Measurements from ENCODE around the gene PBX3. TPM values are rescaled to one million over a fixed set of nuclear protein-coding genes. Genes with fewer than 3 reads are reported as not detected.

PBX3 gene
- total RNA-seq, 2 experiments from 2014 or later: 40.8 to 54.6 TPM

- TF ChIP-seq EZH2phosphoT487 (IDR thresholded peaks at IDR 0.05; ENCODE audit: borderline replicate concordance, low read depth, low read length) (no peak), CTCF (conservative IDR thresholded peaks at IDR 0.05; ENCODE audit: low read length) (no peak)
- Histone ChIP-seq H3K4me1 (ENCODE audit: insufficient read depth, low read length, poor library complexity, severe bottlenecking) (peaks cover 37% of the 10 kb centered on the region), H4K20me1 (ENCODE audit: insufficient read depth, low read length) (no peaks in the 10 kb centered on the region), H3K9me2 (ENCODE audit: insufficient read depth, low read length) (no peaks in the 10 kb centered on the region), H3K4me2 (ENCODE audit: low read length) (no peak overlapping the region), H3K27ac (ENCODE audit: low read depth, low read length, poor library complexity, severe bottlenecking) (no peak overlapping the region), H3K9me3 (ENCODE audit: low read length) (no peaks in the 10 kb centered on the region), H3K79me2 (ENCODE audit: insufficient read depth, low read depth, low read length) (peaks cover 11% of the 10 kb centered on the region; the same call in 1 of the 2 replicates), H3K36me3 (ENCODE audit: insufficient read depth, low read length) (no peaks in the 10 kb centered on the region), H2AFZ (ENCODE audit: low read length) (no peak overlapping the region), H3K4me3 (ENCODE audit: low read depth, low read length, poor library complexity, severe bottlenecking) (no peak overlapping the region)
- no TSS peak for BruUV-seq (replicated peaks)
- ChIA-PET CTCF (ENCODE audit: unreplicated experiment) (no interaction called here), POLR2A (interaction anchor here (0.6 to 1.0 kb wide), 3 partner anchors 32 to 546 kb away, joined by 3 to 7 read pairs (median 4); no protein-coding TSS in a partner anchor)
- no peak for DNase-seq (ENCODE audit: low spot score)
- intact Hi-C loops (cut with micrococcal nuclease; ENCODE audit: unreplicated experiment): no loop called here
Measured at GRCh38 chr9:125825762-125826161, 78.6 kb downstream of the PBX3 start.

DNA sequence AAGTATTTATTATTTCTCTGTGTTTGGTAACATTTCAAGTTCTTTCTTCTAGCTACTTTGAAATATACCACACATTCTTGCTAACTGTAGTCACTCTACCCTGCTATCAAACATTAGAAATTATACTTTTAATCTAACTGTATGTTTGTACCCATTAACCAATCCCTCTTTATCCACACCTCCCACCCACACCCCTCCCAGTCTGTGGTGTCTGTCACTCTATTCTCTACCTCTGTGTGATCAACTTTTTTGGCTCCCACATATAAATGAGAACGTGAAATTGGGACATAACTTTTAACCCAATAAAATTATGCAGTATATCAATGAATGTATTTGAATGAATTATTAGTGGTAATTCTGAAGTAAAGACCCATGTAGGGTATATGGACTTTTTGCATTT is 79.7 kb downstream of the PBX3 start:
- BruUV-seq (replicated peaks): no TSS peak
- Histone ChIP-seq H3K9me2 (ENCODE audit: insufficient read depth, low read length) (no peaks in the 10 kb centered on the region), H3K4me3 (ENCODE audit: low read depth, low read length, poor library complexity, severe bottlenecking) (no peak overlapping the region), H4K20me1 (ENCODE audit: insufficient read depth, low read length) (no peaks in the 10 kb centered on the region), H3K27ac (ENCODE audit: low read depth, low read length, poor library complexity, severe bottlenecking) (no peak overlapping the region), H3K36me3 (ENCODE audit: insufficient read depth, low read length) (no peaks in the 10 kb centered on the region), H3K4me1 (ENCODE audit: insufficient read depth, low read length, poor library complexity, severe bottlenecking) (peaks cover 27% of the 10 kb centered on the region), H2AFZ (ENCODE audit: low read length) (no peak overlapping the region), H3K9me3 (ENCODE audit: low read length) (no peaks in the 10 kb centered on the region), H3K79me2 (ENCODE audit: insufficient read depth, low read depth, low read length) (peaks cover 7% of the 10 kb centered on the region; the same call in 1 of the 2 replicates), H3K4me2 (ENCODE audit: low read length) (no peak overlapping the region)
- no peak for TF ChIP-seq CTCF (conservative IDR thresholded peaks at IDR 0.05; ENCODE audit: low read length)
- TF ChIP-seq EZH2phosphoT487 (IDR thresholded peaks at IDR 0.05; ENCODE audit: borderline replicate concordance, low read depth, low read length): no peak
- intact Hi-C loops (cut with micrococcal nuclease; ENCODE audit: unreplicated experiment): no loop called here
- POLR2A ChIA-PET: interaction anchor here (0.5 to 0.7 kb wide), 2 partner anchors 68 to 563 kb away, joined by 3 to 4 read pairs; no protein-coding TSS in a partner anchor
- no peak for DNase-seq (ENCODE audit: low spot score)
- CTCF ChIA-PET (ENCODE audit: unreplicated experiment): no interaction called here

GRCh38 chr9:125829743-125830142 is 82.6 kb downstream of the PBX3 start:
- DNase-seq (ENCODE audit: low spot score): no peak
- no peak overlapping the region for H3K27ac ChIP-seq (ENCODE audit: low read depth, low read length, poor library complexity, severe bottlenecking)
- H3K36me3 ChIP-seq (ENCODE audit: insufficient read depth, low read length): no peaks in the 10 kb centered on the region
- POLR2A ChIA-PET: interaction anchor here (0.6 to 2.0 kb wide), 4 partner anchors 8 to 376 kb away, joined by 3 to 5 read pairs (median 4); no protein-coding TSS in a partner anchor
- TF ChIP-seq EZH2phosphoT487 (IDR thresholded peaks at IDR 0.05; ENCODE audit: borderline replicate concordance, low read depth, low read length) (no peak), CTCF (conservative IDR thresholded peaks at IDR 0.05; ENCODE audit: low read length) (no peak)
- H3K9me3 ChIP-seq (ENCODE audit: low read length): no peaks in the 10 kb centered on the region
- no TSS peak for BruUV-seq (replicated peaks)
- intact Hi-C loops (cut with micrococcal nuclease; ENCODE audit: unreplicated experiment): no loop called here
- no peaks in the 10 kb centered on the region for H3K9me2 ChIP-seq (ENCODE audit: insufficient read depth, low read length)
- H3K4me2 ChIP-seq (ENCODE audit: low read length): peak overlapping the region; percentile 62
- H3K79me2 ChIP-seq (ENCODE audit: insufficient read depth, low read depth, low read length): no peaks in the 10 kb centered on the region
- CTCF ChIA-PET (ENCODE audit: unreplicated experiment): interaction anchor here (0.6 kb wide), 1 partner anchor 9 kb away, joined by 3 read pairs; no protein-coding TSS in a partner anchor
- H3K4me1 ChIP-seq (ENCODE audit: insufficient read depth, low read length, poor library complexity, severe bottlenecking): no peaks in the 10 kb centered on the region
- no peaks in the 10 kb centered on the region for H4K20me1 ChIP-seq (ENCODE audit: insufficient read depth, low read length)
- H2AFZ ChIP-seq (ENCODE audit: low read length): no peak overlapping the region
- H3K4me3 ChIP-seq (ENCODE audit: low read depth, low read length, poor library complexity, severe bottlenecking): peak overlapping the region; percentile 17

Measured in OCI-LY7 (cell line).